GM12878 (cell line): ENCODE data around the gene SNX22. TPM values are rescaled to one million over a fixed set of nuclear protein-coding genes. Genes with fewer than 3 reads are reported as not detected.

Experiments
- ATF3 ChIP-seq: IDR thresholded peaks from 2 replicates; pipeline ENCODE4 v1.6.1; 2011; ENCODE audit warnings: low read depth, mild to moderate bottlenecking, low read length, moderate library complexity, borderline replicate concordance; ENCODE audit errors: extremely low read depth
- BCL11A ChIP-seq: IDR thresholded peaks from 2 replicates; pipeline ENCODE4 v1.6.1; 2011; ENCODE audit warnings: low read depth, low read length
- CHD4 ChIP-seq: fragments of 200-600 bp; sonication (generic); IDR thresholded peaks from 2 replicates; pipeline ENCODE4 v1.6.1; 2016; ENCODE audit warnings: mild to moderate bottlenecking
- EED ChIP-seq: sonication (generic); IDR thresholded peaks from 2 replicates; pipeline ENCODE4 v1.6.1; 2016; ENCODE audit warnings: antibody characterized with exemption, low read depth
- EZH2 ChIP-seq: IDR thresholded peaks from 2 replicates; pipeline ENCODE4 v1.6.1; 2012; ENCODE audit warnings: low read depth, mild to moderate bottlenecking, control low read depth, inconsistent platforms, low read length, borderline replicate concordance; ENCODE audit not compliant: control insufficient read depth
- IKZF2 ChIP-seq, 2 experiments: fragments of 450-650 bp; IDR thresholded peaks; 2 replicates each; pipeline ENCODE4 v1.6.1; 2017; ENCODE audit warnings: mild to moderate bottlenecking in 2 of 2, moderate library complexity in 2 of 2
- MTA2 ChIP-seq: fragments of 450-650 bp; IDR thresholded peaks from 2 replicates; pipeline ENCODE4 v1.6.1; 2016; ENCODE audit warnings: low read depth, mild to moderate bottlenecking, moderate library complexity
- MYB ChIP-seq: fragments of 150-350 bp; IDR thresholded peaks from 2 replicates; pipeline ENCODE4 v1.6.1; 2014; ENCODE audit warnings: mild to moderate bottlenecking, low read depth, low read length, borderline replicate concordance
- NFYA ChIP-seq: IDR thresholded peaks from 2 replicates; pipeline ENCODE4 v1.6.1; 2011; ENCODE audit warnings: low read depth, mild to moderate bottlenecking, low read length, improper control_type of control experiment, borderline replicate concordance
- POLR2AphosphoS2 ChIP-seq: IDR thresholded peaks from 2 replicates; pipeline ENCODE4 v1.6.1; 2011; ENCODE audit warnings: low read depth, mild to moderate bottlenecking, low read length, improper control_type of control experiment, moderate library complexity
- RCOR1 ChIP-seq: conservative IDR thresholded peaks from 2 replicates; pipeline ENCODE4 v1.6.1; 2012; ENCODE audit warnings: low read depth, low read length, improper control_type of control experiment
- RELA ChIP-seq: fragments of 450-650 bp; IDR thresholded peaks from 2 replicates; pipeline ENCODE4 v1.8.0; 2014; ENCODE audit warnings: borderline replicate concordance; ENCODE audit not compliant: partially characterized antibody
- SUZ12 ChIP-seq: fragments of 200-600 bp; sonication (generic); IDR thresholded peaks from one replicate; pipeline ENCODE4 v1.6.1; 2018; ENCODE audit warnings: antibody characterized with exemption, mild to moderate bottlenecking; ENCODE audit not compliant: unreplicated experiment
- TAF1 ChIP-seq: IDR thresholded peaks from 2 replicates; pipeline ENCODE4 v1.6.1; 2011; ENCODE audit warnings: mild to moderate bottlenecking, low read depth, low read length, borderline replicate concordance
- TBL1XR1 ChIP-seq: IDR thresholded peaks from 2 replicates; pipeline ENCODE4 v1.6.1; 2012; ENCODE audit warnings: low read depth, low read length, improper control_type of control experiment
- WRNIP1 ChIP-seq: IDR thresholded peaks from 2 replicates; pipeline ENCODE4 v1.6.1; 2011; ENCODE audit warnings: low read depth, low read length, improper control_type of control experiment, borderline replicate concordance
- ZBED1 ChIP-seq: IDR thresholded peaks from 2 replicates; pipeline ENCODE4 v1.6.1; 2016; ENCODE audit warnings: borderline replicate concordance
- ZBTB4 ChIP-seq: fragments of 450-650 bp; formaldehyde crosslinking; IDR thresholded peaks from 2 replicates; pipeline ENCODE4 v1.4.0; 2022; ENCODE audit warnings: mild to moderate bottlenecking, moderate library complexity
- ZNF592 ChIP-seq: fragments of 450-650 bp; IDR thresholded peaks from 2 replicates; pipeline ENCODE4 v1.6.1; 2017; ENCODE audit warnings: mild to moderate bottlenecking, moderate library complexity
- polyA plus RNA-seq, 11 experiments: library from polyadenylated mRNA; depleted of rRNA in 4 of 11; unstranded in 6 of 11; stranded (reverse) in 5 of 11; fragments of >200 nt; fragmentation: Nextera tagmentation in 4 of 11; fragmentation: Illumina TruSeq in 1 of 11; extraction: Ambion mirVana in 4 of 11; extraction: Trizol in 1 of 11; gene quantifications; 1 replicate in 1 of 11; 2 replicates in 10 of 11; pipeline versions ENCODE4 v1.2.1 to v1.2.3, GENCODE V29; 2011 to 2016; ENCODE audit warnings: inconsistent platforms in 2 of 11, missing spikeins in 2 of 11, low read depth in 1 of 11
- total RNA-seq, 4 experiments: library from RNA; depleted of rRNA in 3 of 4; stranded (reverse); fragments of >200 nt in 3 of 4; fragmentation: Illumina TruSeq in 1 of 4; extraction: Trizol in 1 of 4; gene quantifications; 2 replicates each; pipeline versions ENCODE4 v1.2.1 to v1.2.3, GENCODE V29; 2013 to 2021
- TF ChIP-seq, protein P1 (sequence below): IDR thresholded peaks from 2 replicates; pipeline ENCODE4 v1.6.1; 2011; ENCODE audit warnings: borderline replicate concordance, low read depth, mild to moderate bottlenecking, moderate library complexity, low read length; ENCODE audit not compliant: insufficient read depth, poor library complexity, severe bottlenecking

The SNX22 gene
- total and polyA plus RNA-seq, 10 of the 15 experiments (the other 5 are each of a cell fraction or from before 2014, with no cell fraction given), result 4.4 to 29.0 (median 8.7) TPM

DNA sequence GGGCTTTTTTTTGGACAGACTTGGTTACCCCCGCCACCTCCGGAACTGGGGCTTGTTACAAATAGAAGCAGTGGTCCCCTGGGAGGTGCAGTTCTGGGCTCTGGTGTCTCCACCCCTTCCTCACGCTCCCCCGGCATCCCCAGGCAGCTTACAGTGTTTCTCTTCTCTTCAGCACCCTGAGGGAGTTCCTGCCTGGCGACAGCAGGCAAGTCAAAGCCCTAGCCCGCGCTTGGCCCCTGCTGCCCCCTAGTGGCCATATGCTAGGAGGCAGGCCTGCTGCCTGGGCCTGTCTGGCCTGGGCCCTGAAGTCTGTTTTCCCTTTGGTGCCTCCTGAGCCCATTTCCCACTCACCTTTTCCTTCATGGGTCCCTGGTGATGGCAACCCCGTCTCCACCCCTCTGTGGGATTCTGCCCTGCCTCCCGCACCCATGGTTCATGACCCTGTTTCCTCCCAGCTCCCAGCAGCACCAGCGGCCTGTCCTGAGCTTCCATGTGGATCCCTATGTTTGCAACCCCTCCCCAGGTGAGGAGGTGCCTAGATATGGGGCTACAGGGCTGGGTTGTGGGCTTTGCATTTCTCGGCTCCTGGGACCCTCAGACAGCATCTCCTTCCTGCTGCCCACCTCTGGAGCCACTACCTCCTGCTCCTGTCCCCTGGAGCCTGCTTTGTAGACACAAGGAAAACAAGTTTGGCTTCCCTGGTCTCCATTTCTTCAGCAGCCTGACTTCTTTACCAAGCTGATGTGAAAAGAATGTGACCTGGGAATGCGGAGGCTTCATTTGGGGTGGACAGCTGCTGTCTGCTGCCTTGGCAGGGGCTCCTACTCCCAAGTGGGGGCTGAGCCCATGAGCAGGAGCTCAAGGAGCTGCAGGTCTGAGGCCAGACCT is 2.2 kb downstream of the SNX22 start (continued):
- TF ChIP-seq TAF1, result no peak
- TF ChIP-seq, protein P1, sequence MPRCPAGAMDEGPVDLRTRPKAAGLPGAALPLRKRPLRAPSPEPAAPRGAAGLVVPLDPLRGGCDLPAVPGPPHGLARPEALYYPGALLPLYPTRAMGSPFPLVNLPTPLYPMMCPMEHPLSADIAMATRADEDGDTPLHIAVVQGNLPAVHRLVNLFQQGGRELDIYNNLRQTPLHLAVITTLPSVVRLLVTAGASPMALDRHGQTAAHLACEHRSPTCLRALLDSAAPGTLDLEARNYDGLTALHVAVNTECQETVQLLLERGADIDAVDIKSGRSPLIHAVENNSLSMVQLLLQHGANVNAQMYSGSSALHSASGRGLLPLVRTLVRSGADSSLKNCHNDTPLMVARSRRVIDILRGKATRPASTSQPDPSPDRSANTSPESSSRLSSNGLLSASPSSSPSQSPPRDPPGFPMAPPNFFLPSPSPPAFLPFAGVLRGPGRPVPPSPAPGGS, result peak; percentile 59
- TF ChIP-seq ZBED1, result 0 out of 2 replicates have a peak, but pooled peaks have one; percentile 9
- TF ChIP-seq POLR2AphosphoS2, result 0 out of 2 replicates have a peak, but pooled peaks have one; percentile 74
- TF ChIP-seq TBL1XR1, result no peak
- no peak for TF ChIP-seq CHD4
- TF ChIP-seq MTA2, result peak; percentile 8; the same call in 1 of the 2 replicates
- TF ChIP-seq WRNIP1, result no peak
- no peak for TF ChIP-seq NFYA
- no peak for TF ChIP-seq EZH2
- no peak; the same call in 1 of the 2 replicates for TF ChIP-seq EED
- TF ChIP-seq ZBTB4, result no peak
- 0 out of 2 replicates have a peak, but pooled peaks have one; percentile 33 for TF ChIP-seq RCOR1
- TF ChIP-seq MYB, result no peak
- no peak; a peak in 1 of 4 replicates for TF ChIP-seq IKZF2 (IDR thresholded peaks at IDR 0.05)
- TF ChIP-seq RELA, result peak; percentile 22
- TF ChIP-seq ZNF592, result no peak
- peak; percentile 32; the same call in 1 of the 2 replicates for TF ChIP-seq BCL11A
- TF ChIP-seq SUZ12, result no peak
- no peak for TF ChIP-seq ATF3
